Measurements from ENCODE around the gene RXRA. TPM values are rescaled to one million over a fixed set of nuclear protein-coding genes. Genes with fewer than 3 reads are reported as not detected.

Gene RXRA
- total RNA-seq, 4 donors from 2014 or later = 41.8 to 83.1 (median 50.4) TPM

DNA sequence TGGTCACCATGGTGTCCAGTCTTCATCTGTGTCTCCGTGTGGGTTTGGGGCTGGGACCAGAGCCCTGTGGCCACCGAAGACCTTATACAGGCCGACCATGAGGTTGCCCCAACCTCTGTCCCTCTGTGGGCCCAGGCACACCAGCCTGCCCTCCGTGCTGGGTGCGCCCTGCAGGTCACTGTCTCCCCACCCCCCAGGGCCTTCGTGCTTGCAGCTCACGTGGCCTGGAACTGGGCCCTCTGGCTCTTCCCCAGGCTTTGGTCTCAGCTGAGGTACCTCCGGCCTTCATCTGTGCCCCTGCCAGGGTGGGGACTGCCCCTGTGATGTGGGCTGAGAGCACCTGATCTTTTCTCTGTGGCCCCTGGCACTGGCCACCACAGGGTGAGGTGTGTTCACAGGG is 92.1 kb downstream of the RXRA start:
- Histone ChIP-seq H3K4me3 (no peak overlapping the region), H3K27ac (peak overlapping the region in 3 of 4 donors; percentile 14 to 26 (median 25)), H3K27me3 (no peaks in the 10 kb centered on the region), H3K36me3 (peaks cover 31 to 90% (median 42%) of the 10 kb centered on the region in 3 donors), H3K4me1 (peaks cover 15 to 81% (median 33%) of the 10 kb centered on the region in 3 donors), H3K9me3 (no peaks in the 10 kb centered on the region)
- intact Hi-C loops (cut with DNase I) = loop anchor here (10.0 kb wide), 1 partner anchor 94 kb away; the partner anchor contains the start of gene RXRA
- TF ChIP-seq, protein P1, sequence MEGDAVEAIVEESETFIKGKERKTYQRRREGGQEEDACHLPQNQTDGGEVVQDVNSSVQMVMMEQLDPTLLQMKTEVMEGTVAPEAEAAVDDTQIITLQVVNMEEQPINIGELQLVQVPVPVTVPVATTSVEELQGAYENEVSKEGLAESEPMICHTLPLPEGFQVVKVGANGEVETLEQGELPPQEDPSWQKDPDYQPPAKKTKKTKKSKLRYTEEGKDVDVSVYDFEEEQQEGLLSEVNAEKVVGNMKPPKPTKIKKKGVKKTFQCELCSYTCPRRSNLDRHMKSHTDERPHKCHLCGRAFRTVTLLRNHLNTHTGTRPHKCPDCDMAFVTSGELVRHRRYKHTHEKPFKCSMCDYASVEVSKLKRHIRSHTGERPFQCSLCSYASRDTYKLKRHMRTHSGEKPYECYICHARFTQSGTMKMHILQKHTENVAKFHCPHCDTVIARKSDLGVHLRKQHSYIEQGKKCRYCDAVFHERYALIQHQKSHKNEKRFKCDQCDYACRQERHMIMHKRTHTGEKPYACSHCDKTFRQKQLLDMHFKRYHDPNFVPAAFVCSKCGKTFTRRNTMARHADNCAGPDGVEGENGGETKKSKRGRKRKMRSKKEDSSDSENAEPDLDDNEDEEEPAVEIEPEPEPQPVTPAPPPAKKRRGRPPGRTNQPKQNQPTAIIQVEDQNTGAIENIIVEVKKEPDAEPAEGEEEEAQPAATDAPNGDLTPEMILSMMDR (IDR thresholded peaks at IDR 0.05) = no peak
- TF ChIP-seq POLR2A (IDR thresholded peaks at IDR 0.05) = no peak
- 100% methylated on average over 3 of the region's 8 CpGs; no CpG with 5 or more reads in 1 of the 2 donors for WGBS, 2 donors
- DNase-seq = no peak

DNA sequence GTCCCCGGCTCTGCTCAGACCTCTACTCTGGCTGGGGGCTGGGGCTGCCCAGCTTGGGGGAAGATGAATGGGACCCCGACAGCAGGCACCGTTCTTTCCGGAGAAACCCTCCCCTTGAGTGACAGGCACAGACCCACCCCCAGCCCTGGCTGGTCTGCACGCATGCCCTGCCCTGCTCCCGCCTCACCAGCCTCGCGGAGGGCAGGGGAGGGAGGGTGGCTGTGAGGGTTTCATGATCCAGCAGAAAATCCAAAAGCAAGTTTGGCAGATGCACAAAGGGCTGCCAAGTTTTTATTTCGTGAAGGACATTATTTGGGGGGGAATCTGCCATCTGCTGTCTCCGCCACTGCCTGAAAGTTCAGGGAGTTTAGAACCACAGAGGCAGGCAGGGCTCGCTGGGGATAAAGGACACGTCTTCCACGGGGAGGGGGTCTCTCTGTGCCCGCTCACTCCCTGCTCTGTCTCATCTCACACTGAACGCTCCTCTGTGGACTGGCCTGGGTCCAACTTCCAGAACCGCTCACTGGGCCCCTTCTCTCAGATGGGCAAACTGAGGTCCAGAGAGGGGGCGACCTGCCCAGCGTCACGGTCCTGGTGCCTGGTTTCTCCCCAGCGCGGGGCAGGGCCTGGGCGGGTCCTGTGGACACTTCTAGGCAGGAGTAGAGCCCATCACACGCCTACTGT is 92.9 kb downstream of the RXRA start:
- H3K27ac ChIP-seq = peak overlapping the region in 3 of 4 donors; percentile 14 to 26 (median 25)
- no peak overlapping the region for H3K4me3 ChIP-seq
- H3K4me1 ChIP-seq = peaks cover 8 to 76% (median 26%) of the 10 kb centered on the region in 3 donors
- no peaks in the 10 kb centered on the region for H3K27me3 ChIP-seq
- DNase-seq = no peak
- TF ChIP-seq POLR2A (IDR thresholded peaks at IDR 0.05) = no peak
- TF ChIP-seq, protein P1 (IDR thresholded peaks at IDR 0.05) = no peak
- intact Hi-C loops (cut with DNase I) = loop anchor here (10.0 kb wide), 1 partner anchor 94 kb away; the partner anchor contains the start of gene RXRA
- H3K9me3 ChIP-seq = no peaks in the 10 kb centered on the region
- WGBS, 2 donors = 82 to 95% methylated on average over 3 to 4 of the region's 23 CpGs
- peaks cover 34 to 94% (median 42%) of the 10 kb centered on the region in 3 donors for H3K36me3 ChIP-seq

DNA sequence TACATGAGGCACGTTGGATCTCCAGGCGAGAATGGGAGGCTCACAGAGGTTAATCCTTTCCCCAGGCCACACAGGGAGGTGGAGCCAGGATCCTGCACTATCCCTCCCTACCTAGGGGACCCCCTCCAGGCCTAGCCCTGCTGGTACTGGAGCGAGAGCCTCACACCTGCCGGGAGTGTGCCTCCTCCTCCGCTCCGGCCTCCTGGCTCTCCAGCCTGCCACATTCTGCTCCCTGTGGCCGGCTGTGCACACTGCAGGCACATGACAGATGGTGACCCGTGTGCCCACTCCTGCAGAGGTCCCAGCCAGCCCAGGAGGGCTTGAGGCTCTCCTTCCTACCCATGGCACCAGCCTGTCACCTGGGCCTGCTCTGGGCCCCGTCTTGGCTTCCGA is 93.4 kb downstream of the RXRA start:
- H3K27me3 ChIP-seq = no peaks in the 10 kb centered on the region
- no peak overlapping the region for H3K4me3 ChIP-seq
- TF ChIP-seq POLR2A (IDR thresholded peaks at IDR 0.05) = no peak
- TF ChIP-seq, protein P1 (IDR thresholded peaks at IDR 0.05) = peak in 3 of 6 experiments; percentile 9 to 40 (median 20)
- H3K4me1 ChIP-seq = peaks cover 6 to 76% (median 20%) of the 10 kb centered on the region in 3 donors
- 33 to 75% methylated on average over 1 to 6 of the region's 10 CpGs for WGBS, 2 donors
- H3K27ac ChIP-seq = peak overlapping the region in 3 of 4 donors; percentile 14 to 44 (median 26)
- intact Hi-C loops (cut with DNase I) = loop anchor here (10.0 kb wide), 1 partner anchor 95 kb away; the partner anchor contains the start of gene RXRA
- H3K9me3 ChIP-seq = no peaks in the 10 kb centered on the region
- H3K36me3 ChIP-seq = peaks cover 34 to 100% (median 45%) of the 10 kb centered on the region in 3 donors
- no peak for DNase-seq

DNA sequence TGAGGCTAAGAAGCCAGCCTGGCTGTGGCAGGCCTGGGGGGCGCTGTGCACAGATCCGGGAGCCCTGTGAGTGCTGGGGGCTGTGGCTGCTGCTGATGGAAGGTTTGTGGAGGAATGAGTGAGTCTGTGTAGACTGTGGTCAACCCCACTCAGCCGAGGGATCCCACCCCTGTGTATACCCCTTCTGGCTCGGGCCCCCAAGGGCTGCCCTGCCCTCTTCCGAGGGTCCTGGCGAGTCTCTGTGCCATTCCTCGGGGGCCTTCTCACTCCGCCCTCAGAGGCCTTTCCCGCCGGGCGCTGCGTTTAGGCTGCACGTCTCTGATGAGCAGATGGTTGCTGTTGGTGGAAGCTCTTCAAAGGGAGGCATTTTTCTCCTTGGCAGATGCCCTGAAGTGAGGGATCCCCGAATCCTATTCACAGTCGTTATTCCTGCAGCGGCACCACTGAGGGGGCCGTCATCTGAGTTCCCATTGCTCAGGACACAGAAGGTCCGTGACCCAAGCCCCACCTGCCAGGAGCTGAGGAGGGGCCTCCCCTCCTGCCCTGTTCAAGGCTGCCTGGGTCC is 94.1 kb downstream of the RXRA start:
- Histone ChIP-seq H3K36me3 (peaks cover 34 to 100% (median 47%) of the 10 kb centered on the region in 3 donors), H3K4me1 (peaks cover 6 to 76% (median 17%) of the 10 kb centered on the region in 3 donors)

More for the DNA sequence above, 94.1 kb downstream of the RXRA start:
- Histone ChIP-seq H3K4me3 (no peak overlapping the region), H3K27me3 (no peaks in the 10 kb centered on the region), H3K9me3 (no peaks in the 10 kb centered on the region), H3K27ac (peak overlapping the region; percentile 72 to 85 (median 78))
- 88% methylated on average over 12 of the region's 18 CpGs; no CpG with 5 or more reads in 1 of the 2 donors for WGBS, 2 donors
- intact Hi-C loops (cut with DNase I) = no loop called here
- DNase-seq = no peak
- TF ChIP-seq POLR2A (IDR thresholded peaks at IDR 0.05) = no peak
- TF ChIP-seq, protein P1 (IDR thresholded peaks at IDR 0.05) = no peak
